Spleen (tissue), 7 donors: Measurements from ENCODE around the gene PCGF2.
"Not testable (repeated sequence)": the region's sequence is repeated elsewhere in the genome, so short reads cannot be mapped to it uniquely, and the experiment has no call there.

Experiments used
- CTCF ChIP-seq, 11 experiments: fragments of 200-600 bp in 7 of 11; fragments of 450-650 bp in 4 of 11; sonication (generic) in 4 of 11; IDR thresholded peaks in 8 of 11; conservative IDR thresholded peaks in 3 of 11; 1 replicate in 7 of 11; 2 replicates in 4 of 11; pipeline versions ENCODE4 v1.4.0 to v1.8.0; 2016 to 2021; ENCODE audit warnings: antibody characterized with exemption in 11 of 11, inconsistent platforms in 4 of 11, mild to moderate bottlenecking in 1 of 11
- POLR2A ChIP-seq, 3 donors: fragments of 450-650 bp; IDR thresholded peaks; one replicate each; pipeline ENCODE4 v1.5.1; 2017; ENCODE audit warnings: antibody characterized with exemption in 3 of 3, mild to moderate bottlenecking in 1 of 3
- POLR2AphosphoS5 ChIP-seq, 3 donors: sonication (generic); formaldehyde crosslinking; IDR thresholded peaks; one replicate each; pipeline ENCODE4 v1.5.1; 2017; ENCODE audit warnings: antibody characterized with exemption in 3 of 3
- donor health status: DM: no; HTN: no; CAD: no; lungs with moderate emphysema.
- donor health status: DM: no; HTN: no; CAD: no.
- donor health status: DM: no; HTN: no; CAD: no.

GRCh38 chr17:38787999-38788398 lies 39.9 kb upstream of the PCGF2 start:
- TF ChIP-seq CTCF (IDR thresholded peaks at IDR 0.05 in 8 of 11, conservative IDR thresholded peaks at IDR 0.05 in 3 of 11); POLR2A (IDR thresholded peaks at IDR 0.05); POLR2AphosphoS5 (IDR thresholded peaks at IDR 0.05): not testable (repeated sequence)
